HEK293T (cell line): ENCODE data around the gene MRPL18.

ENCODE experiments used
- CTCF ChIA-PET: fragments of 350-600 bp; formaldehyde crosslinking; extraction: SDS; loops from one replicate; lab custom pipeline; 2021; ENCODE audit warnings: antibody characterized with exemption, inconsistent platforms; lab: Yijun Ruan, JAX
- POLR2A ChIA-PET: fragments of 350-600 bp; formaldehyde crosslinking; extraction: SDS; loops from one replicate; lab custom pipeline; 2020; ENCODE audit warnings: antibody characterized with exemption, inconsistent platforms; lab: Yijun Ruan, JAX
- DNase-seq: peaks from one replicate; pipeline ENCODE4 v3.0.0; 2012; ENCODE audit warnings: mixed read lengths; ENCODE audit errors: extremely low spot score
- ARNT ChIP-seq: fragments of 450-650 bp; IDR thresholded peaks from 2 replicates; pipeline ENCODE4 v1.6.1; 2017; ENCODE audit warnings: mild to moderate bottlenecking
- BHLHE40 ChIP-seq: fragments of 450-650 bp; IDR thresholded peaks from 2 replicates; pipeline ENCODE4 v1.6.1; 2016; ENCODE audit warnings: mild to moderate bottlenecking, moderate library complexity, borderline replicate concordance
- CTBP1 ChIP-seq: fragments of 450-650 bp; IDR thresholded peaks from 2 replicates; pipeline ENCODE4 v1.6.1; 2016; ENCODE audit warnings: borderline replicate concordance
- ELF4 ChIP-seq: fragments of 450-650 bp; IDR thresholded peaks from 2 replicates; pipeline ENCODE4 v1.6.1; 2017; ENCODE audit warnings: antibody characterized with exemption
- FOXA1 ChIP-seq: fragments of 450-650 bp; IDR thresholded peaks from 2 replicates; pipeline ENCODE4 v1.6.1; 2016; ENCODE audit warnings: mild to moderate bottlenecking
- FOXK2 ChIP-seq: fragments of 450-650 bp; IDR thresholded peaks from 2 replicates; pipeline ENCODE4 v1.6.1; 2016; ENCODE audit warnings: mild to moderate bottlenecking
- FOXM1 ChIP-seq: fragments of 450-650 bp; IDR thresholded peaks from 2 replicates; pipeline ENCODE4 v1.6.1; 2017; ENCODE audit warnings: mild to moderate bottlenecking, borderline replicate concordance
- HDGF ChIP-seq: fragments of 450-650 bp; IDR thresholded peaks from 2 replicates; pipeline ENCODE4 v1.6.1; 2017; ENCODE audit warnings: antibody characterized with exemption, borderline replicate concordance
- L3MBTL2 ChIP-seq: fragments of 450-650 bp; conservative IDR thresholded peaks from 2 replicates; pipeline ENCODE4 v1.6.1; 2016; ENCODE audit warnings: mild to moderate bottlenecking
- LEF1 ChIP-seq: fragments of 450-650 bp; IDR thresholded peaks from 2 replicates; pipeline ENCODE4 v1.6.1; 2017; ENCODE audit warnings: mild to moderate bottlenecking, borderline replicate concordance
- NFRKB ChIP-seq: fragments of 450-650 bp; IDR thresholded peaks from 2 replicates; pipeline ENCODE4 v1.6.1; 2016; ENCODE audit warnings: mild to moderate bottlenecking, moderate library complexity
- SP1 ChIP-seq: fragments of 450-650 bp; IDR thresholded peaks from 2 replicates; pipeline ENCODE4 v1.6.1; 2017
- SUZ12 ChIP-seq: fragments of 450-650 bp; IDR thresholded peaks from 2 replicates; pipeline ENCODE4 v1.6.1; 2016; ENCODE audit warnings: mild to moderate bottlenecking
- TARDBP ChIP-seq: fragments of 450-650 bp; IDR thresholded peaks from 2 replicates; pipeline ENCODE4 v1.6.1; 2016
- ZNF384 ChIP-seq: fragments of 450-650 bp; IDR thresholded peaks from 2 replicates; pipeline ENCODE4 v1.6.1; 2016
- TF ChIP-seq, protein P1 (sequence below): fragments of 450-650 bp; IDR thresholded peaks from 2 replicates; pipeline ENCODE4 v1.6.1; 2016

Gene MRPL18

DNA sequence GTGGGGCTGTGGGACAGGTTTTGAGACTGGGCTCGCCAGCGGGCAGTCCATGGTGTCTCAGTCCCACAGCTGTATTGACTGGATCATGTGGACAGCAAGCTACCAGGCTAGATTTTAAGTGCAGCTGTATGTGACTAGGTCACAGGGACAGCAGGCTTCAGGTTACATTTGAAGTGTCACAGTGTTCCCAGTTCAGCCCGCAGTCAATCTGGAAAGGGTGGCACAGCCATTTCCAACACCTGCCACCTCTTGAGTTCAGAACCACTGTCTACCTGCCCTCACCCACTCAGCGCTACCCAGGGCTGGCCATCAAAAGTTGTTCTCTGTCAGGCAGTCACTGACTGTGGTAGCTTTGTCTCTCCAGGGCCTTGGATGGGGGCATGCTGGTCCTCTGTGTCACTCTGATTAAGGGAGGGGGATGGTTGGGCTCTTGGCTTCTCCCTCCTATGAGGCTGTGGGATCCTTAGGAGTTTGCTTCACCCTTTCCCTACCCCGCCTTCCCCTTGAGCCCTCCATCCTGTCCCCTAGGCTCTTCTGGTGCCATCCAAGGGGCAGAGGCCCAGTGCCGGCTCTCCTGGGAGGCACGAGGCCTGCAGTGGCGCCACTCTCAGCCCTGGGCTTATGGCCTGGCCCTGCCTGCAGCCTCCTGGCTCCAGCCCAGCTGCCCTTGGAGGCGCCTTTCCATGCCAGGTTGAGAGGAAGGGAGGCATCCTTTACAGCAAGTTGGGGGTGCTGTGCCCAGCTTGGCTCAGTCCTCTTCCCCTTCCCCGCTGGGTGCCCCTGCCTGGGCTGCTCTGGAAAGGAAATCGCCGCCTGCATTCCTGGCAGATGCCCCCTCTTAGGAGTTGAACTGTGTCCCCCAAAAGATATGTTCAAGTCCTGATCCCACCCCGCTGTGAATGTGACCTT, 54.7 kb downstream of the MRPL18 start:
- ChIA-PET CTCF (no interaction called here), POLR2A (interaction anchor here (1.3 kb wide), 1 partner anchor 55 kb away, joined by 4 read pairs; the partner anchor contains the start of genes MRPL18 and TCP1)
- no peak for DNase-seq
- TF ChIP-seq L3MBTL2 (no peak), HDGF (no peak), SUZ12 (no peak), NFRKB (no peak), TARDBP (no peak), FOXM1 (no peak), FOXK2 (no peak), SP1 (no peak), BHLHE40 (no peak), ELF4 (no peak), LEF1 (no peak), FOXA1 (no peak), CTBP1 (no peak), ARNT (no peak), ZNF384 (no peak)
- TF ChIP-seq, protein P1, sequence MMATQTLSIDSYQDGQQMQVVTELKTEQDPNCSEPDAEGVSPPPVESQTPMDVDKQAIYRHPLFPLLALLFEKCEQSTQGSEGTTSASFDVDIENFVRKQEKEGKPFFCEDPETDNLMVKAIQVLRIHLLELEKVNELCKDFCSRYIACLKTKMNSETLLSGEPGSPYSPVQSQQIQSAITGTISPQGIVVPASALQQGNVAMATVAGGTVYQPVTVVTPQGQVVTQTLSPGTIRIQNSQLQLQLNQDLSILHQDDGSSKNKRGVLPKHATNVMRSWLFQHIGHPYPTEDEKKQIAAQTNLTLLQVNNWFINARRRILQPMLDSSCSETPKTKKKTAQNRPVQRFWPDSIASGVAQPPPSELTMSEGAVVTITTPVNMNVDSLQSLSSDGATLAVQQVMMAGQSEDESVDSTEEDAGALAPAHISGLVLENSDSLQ: no peak
